Measurements from ENCODE around the gene CHCHD4. TPM values are rescaled to one million over a fixed set of nuclear protein-coding genes. Genes with fewer than 3 reads are reported as not detected.

The CHCHD4 gene
- total RNA-seq, 1 experiment from 2014 or later = 13.8 TPM

DNA sequence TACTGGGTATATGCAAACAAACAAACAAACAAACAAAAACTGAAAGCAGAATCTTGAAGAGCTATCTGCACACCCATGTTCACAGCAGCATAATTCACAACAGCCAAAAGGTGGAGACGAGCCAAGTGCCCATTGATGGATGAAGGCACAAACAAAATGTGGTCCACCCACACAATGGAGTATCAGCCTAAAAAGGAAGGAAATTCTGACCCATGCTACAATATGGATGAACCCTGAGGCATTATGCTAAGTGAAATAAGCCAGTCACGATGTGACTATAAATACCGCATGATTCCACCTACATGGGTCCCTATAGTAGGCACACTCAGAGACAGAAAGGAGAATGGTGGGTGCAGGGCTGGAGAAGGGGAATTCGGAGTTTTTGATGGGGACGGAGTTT is 29.6 kb upstream of the CHCHD4 start:
- in situ Hi-C loops (cut with HindIII; ENCODE audit: low pct_unique_long_range_greater_than_20kb, low sequenced_read_pairs) (no loop called here), intact Hi-C loops (cut with micrococcal nuclease; ENCODE audit: unreplicated experiment) (no loop called here)
- Histone ChIP-seq H3K4me1 (ENCODE audit: control insufficient read depth, insufficient read depth, low read length) (no peaks in the 10 kb centered on the region), H3K4me3 (ENCODE audit: low read depth in 2 of 2, low read length in 2 of 2) (no peak overlapping the region), H3K36me3 (ENCODE audit: control insufficient read depth, insufficient read depth, low read length) (no peaks in the 10 kb centered on the region; the same call in 1 of the 2 replicates), H3K27me3 (ENCODE audit: control insufficient read depth, insufficient read depth, low read length) (no peaks in the 10 kb centered on the region), H3K9me3 (ENCODE audit: control insufficient read depth, insufficient read depth, low read depth, low read length) (no peaks in the 10 kb centered on the region), H3K27ac (ENCODE audit: low read length) (no peak overlapping the region)
- TF ChIP-seq CTCF (IDR thresholded peaks at IDR 0.05) = no peak
- TF ChIP-seq POLR2AphosphoS5 (IDR thresholded peaks at IDR 0.05; ENCODE audit: low read depth, low read length) = no peak
- no peak for TF ChIP-seq SIN3A (IDR thresholded peaks at IDR 0.05; ENCODE audit: borderline replicate concordance, insufficient read depth, low read depth, low read length)
- no peak for TF ChIP-seq REST (IDR thresholded peaks at IDR 0.05; ENCODE audit: insufficient read depth in 1 of 2, low read depth in 2 of 2, low read length in 1 of 2)
- no peak for TF ChIP-seq TCF7L2 (IDR thresholded peaks at IDR 0.05; ENCODE audit: low read depth, low read length)
- DNase-seq (ENCODE audit: low read depth, low spot score) (no peak), ATAC-seq (no peak)
- ChIA-PET CTCF (no interaction called here), POLR2A (no interaction called here)
- no TSS peak for BruUV-seq (replicated peaks)

DNA sequence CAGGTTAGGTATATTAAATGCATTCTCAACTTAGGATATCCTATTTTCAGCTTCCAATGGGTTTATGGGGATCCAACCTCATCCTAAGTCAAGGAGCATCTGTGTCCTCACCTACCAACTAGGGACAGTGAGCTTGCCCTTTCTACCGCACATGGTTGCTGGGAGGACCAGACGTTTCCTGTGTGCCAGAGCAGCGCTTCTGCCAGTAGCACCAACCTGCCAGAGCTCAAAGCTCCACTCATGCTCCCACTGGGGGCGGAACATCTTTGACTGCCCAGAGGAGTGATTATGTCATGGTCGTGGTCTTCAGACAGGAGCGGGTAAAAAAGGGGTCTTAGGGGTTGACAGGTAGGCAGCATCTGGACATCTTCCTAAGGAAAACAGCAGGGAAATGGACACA is 29.0 kb upstream of the CHCHD4 start:
- no peak overlapping the region for H3K27ac ChIP-seq (ENCODE audit: low read length)
- H3K4me1 ChIP-seq (ENCODE audit: control insufficient read depth, insufficient read depth, low read length) = no peaks in the 10 kb centered on the region
- POLR2A ChIA-PET = no interaction called here
- TF ChIP-seq TCF7L2 (IDR thresholded peaks at IDR 0.05; ENCODE audit: low read depth, low read length) (no peak), REST (IDR thresholded peaks at IDR 0.05; ENCODE audit: insufficient read depth in 1 of 2, low read depth in 2 of 2, low read length in 1 of 2) (no peak)
- intact Hi-C loops (cut with micrococcal nuclease; ENCODE audit: unreplicated experiment) (no loop called here), in situ Hi-C loops (cut with HindIII; ENCODE audit: low pct_unique_long_range_greater_than_20kb, low sequenced_read_pairs) (no loop called here)
- H3K36me3 ChIP-seq (ENCODE audit: control insufficient read depth, insufficient read depth, low read length) = no peaks in the 10 kb centered on the region; the same call in 1 of the 2 replicates
- no peak for DNase-seq (ENCODE audit: low read depth, low spot score)
- no peaks in the 10 kb centered on the region for H3K27me3 ChIP-seq (ENCODE audit: control insufficient read depth, insufficient read depth, low read length)
- CTCF ChIA-PET = no interaction called here
- no peak overlapping the region for H3K4me3 ChIP-seq (ENCODE audit: low read depth in 2 of 2, low read length in 2 of 2)
- H3K9me3 ChIP-seq (ENCODE audit: control insufficient read depth, insufficient read depth, low read depth, low read length) = no peaks in the 10 kb centered on the region
- no TSS peak for BruUV-seq (replicated peaks)
- no peak for ATAC-seq

Measured in Panc1 (cell line).